HFFc6 (cell line): ENCODE results near the gene TDRD7. TPM values are rescaled to one million over a fixed set of nuclear protein-coding genes. Genes with fewer than 3 reads are reported as not detected.

Experiments
- DNase-seq: peaks from one replicate; pipeline ENCODE4 v3.0.0-alpha.2; 2018
- H3K27ac Mint-ChIP-seq: 2 replicates; pipeline ENCODE4 v1.8.0; 2020; ENCODE audit warnings: mild to moderate bottlenecking, mixed read lengths
- H3K27me3 Mint-ChIP-seq: 2 replicates; pipeline ENCODE4 v1.8.0; 2021; ENCODE audit warnings: mild to moderate bottlenecking, moderate library complexity, mixed read lengths; ENCODE audit not compliant: insufficient read depth
- H3K36me3 Mint-ChIP-seq: 2 replicates; pipeline ENCODE4 v1.8.0; 2021; ENCODE audit warnings: low read depth, mixed read lengths
- H3K4me1 Mint-ChIP-seq: 2 replicates; pipeline ENCODE4 v1.8.0; 2020; ENCODE audit warnings: low read depth, mixed read lengths
- H3K4me3 Mint-ChIP-seq: 2 replicates; pipeline ENCODE4 v1.8.0; 2020; ENCODE audit warnings: mild to moderate bottlenecking, moderate library complexity, mixed read lengths
- H3K9me3 Mint-ChIP-seq: 2 replicates; pipeline ENCODE4 v1.8.0; 2020; ENCODE audit warnings: mild to moderate bottlenecking, mixed read lengths
- CTCF ChIP-seq: fragments of 200-600 bp; sonication (generic); IDR thresholded peaks from 2 replicates; pipeline ENCODE4 v1.5.0; 2021; ENCODE audit warnings: antibody characterized with exemption, mild to moderate bottlenecking
- total RNA-seq, 6 experiments: library from RNA; stranded (reverse); fragmentation: NEBNext Ultra II Directional; extraction: Animal tissue kit (Norgen Biotek cat#: 25700); gene quantifications; 2 replicates in 1 of 6; 3 replicates in 5 of 6; pipeline ENCODE4 v1.2.3, GENCODE V29; 2021

TDRD7 gene
- total RNA-seq, 6 experiments from 2014 or later, result 8.2 to 10.5 (median 9.0) TPM

GRCh38 chr9:97473717-97474116, 61.8 kb downstream of the TDRD7 start:
- Mint-ChIP-seq H3K4me1 (peaks cover 17% of the 10 kb centered on the region), H3K36me3 (peaks cover 3% of the 10 kb centered on the region; the same call in 1 of the 2 replicates), H3K4me3 (no peak overlapping the region), H3K27me3 (no peaks in the 10 kb centered on the region), H3K27ac (no peak overlapping the region), H3K9me3 (no peaks in the 10 kb centered on the region)
- TF ChIP-seq CTCF, result no peak
- no peak for DNase-seq

GRCh38 chr9:97474372-97474925, 62.6 kb downstream of the TDRD7 start:
- Mint-ChIP-seq H3K4me1 (peaks cover 17% of the 10 kb centered on the region), H3K4me3 (no peak overlapping the region), H3K9me3 (no peaks in the 10 kb centered on the region), H3K27me3 (no peaks in the 10 kb centered on the region), H3K27ac (peak overlapping the region; percentile 25), H3K36me3 (peaks cover 3% of the 10 kb centered on the region; the same call in 1 of the 2 replicates)
- peak; percentile 39 for DNase-seq
- no peak for TF ChIP-seq CTCF

- Mint-ChIP-seq H3K36me3 (peaks cover 3% of the 10 kb centered on the region; the same call in 1 of the 2 replicates), H3K27ac (peak overlapping the region; percentile 25), H3K9me3 (no peaks in the 10 kb centered on the region), H3K4me1 (peaks cover 17% of the 10 kb centered on the region), H3K4me3 (no peak overlapping the region), H3K27me3 (no peaks in the 10 kb centered on the region)
- DNase-seq, result peak; percentile 74
- no peak for TF ChIP-seq CTCF
Observed at GRCh38 chr9:97475059-97475458, 63.2 kb downstream of the TDRD7 start.

- no peaks in the 10 kb centered on the region for H3K27me3 Mint-ChIP-seq
- TF ChIP-seq CTCF, result no peak
Observed at GRCh38 chr9:97478301-97478981, 66.5 kb downstream of the TDRD7 start.

GRCh38 chr9:97479496-97480159, 67.7 kb downstream of the TDRD7 start:
- H3K4me3 Mint-ChIP-seq, result no peak overlapping the region
- H3K27me3 Mint-ChIP-seq, result no peaks in the 10 kb centered on the region
- DNase-seq, result no peak
- no peaks in the 10 kb centered on the region for H3K9me3 Mint-ChIP-seq
- no peak overlapping the region for H3K27ac Mint-ChIP-seq
- no peak for TF ChIP-seq CTCF
- H3K36me3 Mint-ChIP-seq, result peaks cover 5% of the 10 kb centered on the region; the same call in 1 of the 2 replicates
- H3K4me1 Mint-ChIP-seq, result peaks cover 8% of the 10 kb centered on the region

More at GRCh38 chr9:97478301-97478981, 66.5 kb downstream of the TDRD7 start:
- Mint-ChIP-seq H3K4me1 (peaks cover 17% of the 10 kb centered on the region), H3K36me3 (peaks cover 5% of the 10 kb centered on the region; the same call in 1 of the 2 replicates), H3K4me3 (no peak overlapping the region), H3K9me3 (no peaks in the 10 kb centered on the region), H3K27ac (no peak overlapping the region)
- DNase-seq, result no peak
